ENCODE results near the gene SLC35G1.

Gene SLC35G1

DNA sequence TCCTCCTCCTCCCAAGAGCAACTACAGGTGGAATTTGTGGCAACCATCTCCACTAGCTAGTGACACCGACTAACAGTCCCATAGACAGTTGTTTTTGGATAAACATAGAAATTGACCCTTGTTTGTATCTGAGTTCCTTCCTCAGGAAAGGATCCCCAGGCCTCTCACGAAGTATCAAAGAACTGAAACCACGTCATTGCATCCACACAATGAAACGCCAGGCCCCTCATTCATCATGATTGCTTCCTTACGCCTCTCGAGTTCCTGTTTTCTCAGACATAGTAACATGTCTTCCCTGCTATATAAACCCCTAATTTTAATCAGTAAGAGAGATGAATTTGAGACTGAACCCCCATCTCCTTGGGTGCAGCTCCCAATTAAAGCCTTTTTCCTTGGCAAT, 18.1 kb downstream of the SLC35G1 start:
- FAIRE-seq (no peak), DNase-seq (ENCODE audit: insufficient read length, low spot score) (no peak)
- no peak for TF ChIP-seq POLR2A (IDR thresholded peaks at IDR 0.05; ENCODE audit: low read depth, low read length)

DNA sequence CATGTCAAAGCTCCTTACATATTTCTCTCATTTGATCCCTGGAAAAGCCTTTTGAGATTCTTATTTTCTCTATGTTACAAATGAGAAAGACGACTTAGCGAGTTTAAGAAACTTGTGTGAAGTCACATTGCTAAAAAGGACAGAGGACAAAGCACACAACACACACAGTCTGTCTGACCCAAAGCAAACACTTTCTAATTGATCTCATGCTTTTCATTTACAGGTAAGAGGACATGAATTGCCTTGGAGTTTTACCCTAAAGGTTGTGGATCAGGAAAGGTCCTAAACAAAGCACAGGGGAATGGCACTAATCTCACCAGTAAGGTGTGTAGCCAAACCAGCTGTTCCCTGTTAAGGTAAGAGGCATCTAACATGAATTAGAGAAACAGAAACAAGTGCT, 18.7 kb downstream of the SLC35G1 start:
- FAIRE-seq (no peak), DNase-seq (ENCODE audit: insufficient read length, low spot score) (no peak)
- no peak for TF ChIP-seq POLR2A (IDR thresholded peaks at IDR 0.05; ENCODE audit: low read depth, low read length)

DNA sequence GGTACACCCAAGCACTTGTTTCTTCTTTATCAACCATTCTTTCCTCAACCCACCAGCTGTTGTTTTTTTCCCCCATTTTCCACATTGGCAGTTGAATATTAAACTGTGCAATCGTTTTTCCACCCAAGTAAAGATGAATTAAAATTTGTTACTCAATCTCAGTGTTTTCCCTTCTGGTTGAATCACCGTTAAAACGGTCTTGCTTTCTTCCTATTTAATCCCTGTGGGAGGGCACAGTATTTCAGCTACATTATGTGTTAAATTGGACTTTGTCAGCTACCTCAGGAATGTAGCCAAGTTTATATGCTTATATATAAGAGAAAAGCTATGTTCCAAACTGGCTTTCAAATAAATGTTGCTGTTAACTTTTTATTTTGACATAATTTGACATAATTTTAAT, 19.9 kb downstream of the SLC35G1 start:
- DNase-seq (ENCODE audit: insufficient read length, low spot score) (no peak), FAIRE-seq (no peak)
- no peak for TF ChIP-seq POLR2A (IDR thresholded peaks at IDR 0.05; ENCODE audit: low read depth, low read length)

DNA sequence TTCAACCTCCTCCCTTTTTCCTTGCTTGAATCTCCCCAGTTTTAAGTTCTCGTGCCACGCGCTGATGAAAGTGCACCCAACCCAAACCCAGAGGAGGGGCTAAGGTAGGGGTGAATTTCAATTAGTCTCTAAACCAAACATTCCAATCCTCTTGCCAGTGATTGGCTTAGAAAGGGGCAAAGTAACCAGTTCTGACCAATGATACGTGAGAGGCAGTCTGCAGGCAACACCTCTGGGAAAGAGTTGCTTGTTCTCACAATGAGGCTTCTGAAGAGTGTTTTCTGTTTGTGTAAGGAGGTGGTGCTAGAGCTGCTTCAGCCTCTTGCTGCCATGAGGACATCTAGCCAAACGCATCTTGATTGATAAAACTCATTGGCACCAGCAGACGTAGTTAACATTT, 21.8 kb downstream of the SLC35G1 start:
- FAIRE-seq: peak; percentile 48

DNA sequence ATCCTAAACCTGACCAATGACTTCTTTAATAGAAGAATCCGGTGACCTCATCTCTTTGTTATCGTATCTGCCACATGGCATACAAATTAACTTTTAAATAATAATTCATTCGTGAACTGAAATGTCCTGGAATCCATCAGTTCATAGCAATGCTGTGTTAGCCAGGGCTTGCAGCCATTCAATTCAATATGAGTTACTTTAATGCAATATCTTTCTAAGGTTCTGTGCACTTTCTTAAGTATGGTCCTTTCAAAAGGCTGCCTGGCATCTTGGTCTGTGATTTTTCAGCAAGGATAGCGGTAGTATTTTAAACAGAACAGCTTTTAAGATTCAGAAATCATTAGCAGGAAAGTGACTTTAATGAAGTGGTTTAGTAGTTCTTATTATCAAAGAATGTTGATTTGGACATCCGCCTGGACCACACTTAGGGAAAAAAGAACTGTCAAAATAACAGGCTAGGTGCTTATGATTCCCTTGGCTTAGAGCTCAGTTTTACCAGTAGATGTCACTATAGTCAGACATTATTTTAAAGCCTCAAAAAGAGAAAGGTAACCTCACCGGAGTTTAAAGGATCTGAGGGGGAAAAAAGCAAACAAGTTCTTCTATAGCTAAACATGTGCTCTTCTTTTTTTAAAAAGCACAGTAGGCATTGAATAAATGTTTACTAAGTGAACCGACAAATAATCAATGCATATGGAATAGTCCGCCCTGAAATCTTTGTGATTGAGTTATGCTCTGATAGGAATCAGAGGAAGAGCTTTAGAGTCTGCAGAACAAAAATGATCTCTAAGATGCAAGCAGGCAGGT, 22.7 kb downstream of the SLC35G1 start:
- TF ChIP-seq POLR2A (IDR thresholded peaks at IDR 0.05; ENCODE audit: low read depth, low read length): no peak
- FAIRE-seq (peak; percentile 93), DNase-seq (ENCODE audit: insufficient read length, low spot score) (no peak)

More for the DNA sequence above, 21.8 kb downstream of the SLC35G1 start:
- TF ChIP-seq POLR2A (IDR thresholded peaks at IDR 0.05; ENCODE audit: low read depth, low read length): no peak
- DNase-seq (ENCODE audit: insufficient read length, low spot score): no peak

DNA sequence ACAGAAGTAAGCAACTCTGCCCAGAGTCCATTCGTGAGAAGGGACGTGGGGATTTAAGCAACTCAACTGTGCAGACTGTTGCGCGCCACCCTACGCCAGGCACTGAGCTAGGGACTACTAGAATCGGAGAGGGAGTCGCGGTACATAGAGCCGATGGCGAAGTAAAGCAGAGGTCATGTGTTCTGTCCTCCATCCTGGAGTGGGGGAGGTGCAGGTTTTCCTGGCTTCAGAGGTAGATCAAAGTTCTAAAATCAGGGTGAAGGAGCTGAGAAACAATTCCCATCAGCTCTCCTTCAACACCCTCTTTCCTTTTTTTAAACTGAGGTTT, 23.2 kb downstream of the SLC35G1 start:
- no peak for TF ChIP-seq POLR2A (IDR thresholded peaks at IDR 0.05; ENCODE audit: low read depth, low read length)
- no peak for FAIRE-seq
- no peak for DNase-seq (ENCODE audit: insufficient read length, low spot score)

DNA sequence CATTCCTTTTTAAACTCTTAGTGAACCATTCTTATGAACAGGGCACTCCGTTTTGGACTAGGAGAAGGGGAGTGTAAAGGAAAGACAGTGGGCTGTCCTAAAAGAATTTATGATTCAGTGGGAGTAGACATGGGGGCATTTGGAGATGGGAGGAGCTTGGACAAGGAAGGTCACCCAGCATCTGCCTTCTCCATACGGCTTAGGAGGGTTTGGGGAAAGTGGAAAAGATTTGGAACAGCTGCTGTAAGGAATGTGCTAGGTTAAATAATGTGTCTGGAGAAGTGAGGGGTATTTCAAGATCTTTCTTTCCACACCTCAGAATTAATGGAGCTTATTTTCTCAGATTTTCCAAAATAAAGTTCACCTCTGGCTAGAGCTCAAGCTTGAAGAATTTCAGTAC, 24.0 kb downstream of the SLC35G1 start:
- TF ChIP-seq POLR2A (IDR thresholded peaks at IDR 0.05; ENCODE audit: low read depth, low read length): no peak
- no peak for DNase-seq (ENCODE audit: insufficient read length, low spot score)
- peak; percentile 27 for FAIRE-seq

DNA sequence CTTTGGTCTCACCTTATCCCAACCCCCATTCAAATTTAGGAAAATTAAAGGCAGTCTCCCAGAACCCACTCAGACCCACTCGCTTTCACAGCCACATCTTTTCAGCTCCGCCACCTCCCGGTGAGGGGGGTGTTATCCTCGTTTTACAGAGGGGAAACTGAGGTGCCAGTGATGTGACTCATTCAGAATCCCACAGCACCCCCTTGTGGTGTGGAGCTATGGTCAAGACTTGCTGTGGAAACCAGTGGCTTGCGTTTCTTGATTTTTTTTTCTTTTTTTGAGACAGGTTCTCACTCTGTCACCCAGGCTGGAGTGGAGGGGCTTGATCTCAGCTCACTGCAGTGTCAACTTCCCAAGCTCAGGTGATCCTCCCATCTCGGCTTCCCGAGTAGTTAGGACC, 27.6 kb downstream of the SLC35G1 start:
- DNase-seq (ENCODE audit: insufficient read length, low spot score) (no peak), FAIRE-seq (no peak)
- TF ChIP-seq POLR2A (IDR thresholded peaks at IDR 0.05; ENCODE audit: low read depth, low read length): no peak

DNA sequence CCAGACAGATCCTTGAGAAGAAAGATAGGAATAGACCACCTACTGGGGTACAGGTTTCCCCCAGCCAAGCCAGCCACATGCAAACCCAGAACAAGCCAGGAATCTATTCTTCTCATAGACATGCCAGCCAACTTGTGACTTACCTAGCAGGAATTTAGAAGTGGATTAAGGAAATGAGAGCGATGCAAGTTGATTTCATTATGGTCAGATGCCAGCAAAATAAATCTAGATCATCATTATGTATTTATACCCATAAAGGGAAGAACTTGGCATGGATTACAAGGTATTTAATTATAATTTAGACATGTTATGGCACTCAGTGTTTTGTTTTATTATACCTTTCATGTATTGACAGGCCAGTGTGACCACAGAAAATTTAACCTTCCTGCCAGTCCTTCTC, 32.8 kb downstream of the SLC35G1 start:
- no peak for TF ChIP-seq POLR2A (IDR thresholded peaks at IDR 0.05; ENCODE audit: low read depth, low read length)
- FAIRE-seq: no peak
- no peak for DNase-seq (ENCODE audit: insufficient read length, low spot score)

DNA sequence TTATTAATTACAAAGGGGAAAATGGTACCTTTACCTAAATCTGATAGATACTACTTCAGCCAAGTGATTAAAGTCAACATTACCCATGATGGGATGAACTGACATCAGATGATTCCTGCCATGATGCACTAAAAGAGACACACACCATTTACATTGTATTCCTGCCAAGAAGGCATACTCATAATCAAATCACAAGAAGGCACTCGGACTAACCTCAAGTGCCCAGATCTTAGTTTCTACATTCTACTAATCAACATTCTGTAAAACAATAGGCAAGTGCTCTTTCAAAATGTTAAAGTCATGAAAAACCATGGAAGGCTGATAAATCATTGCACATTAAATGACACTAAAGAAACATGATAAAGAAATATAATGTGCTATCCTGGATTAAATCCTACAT, 44.4 kb downstream of the SLC35G1 start:
- TF ChIP-seq POLR2A (IDR thresholded peaks at IDR 0.05; ENCODE audit: low read depth, low read length): no peak
- FAIRE-seq: peak; percentile 20

DNA sequence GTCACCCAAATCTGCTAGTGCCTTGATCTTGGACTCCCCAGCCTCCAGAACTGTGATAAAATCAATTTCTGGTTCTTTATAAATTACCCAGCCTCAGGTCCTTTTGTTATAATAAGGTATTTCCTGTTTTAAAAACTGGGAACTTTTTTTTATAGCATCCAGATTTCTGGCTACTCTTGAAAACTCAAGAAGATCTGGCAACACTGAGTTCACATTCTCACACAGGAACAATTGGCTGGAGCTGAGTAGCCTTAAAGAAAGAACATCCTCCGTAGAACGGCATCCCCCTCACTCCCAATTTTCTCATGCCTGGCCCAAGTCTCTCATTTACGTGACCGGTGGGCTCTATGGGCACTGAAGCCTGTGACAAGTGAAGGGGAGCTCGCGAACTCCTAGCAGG, 47.1 kb downstream of the SLC35G1 start:
- no peak for TF ChIP-seq POLR2A (IDR thresholded peaks at IDR 0.05; ENCODE audit: low read depth, low read length)
- FAIRE-seq (no peak), DNase-seq (ENCODE audit: insufficient read length, low spot score) (no peak)

More for the DNA sequence above, 44.4 kb downstream of the SLC35G1 start:
- no peak for DNase-seq (ENCODE audit: insufficient read length, low spot score)

DNA sequence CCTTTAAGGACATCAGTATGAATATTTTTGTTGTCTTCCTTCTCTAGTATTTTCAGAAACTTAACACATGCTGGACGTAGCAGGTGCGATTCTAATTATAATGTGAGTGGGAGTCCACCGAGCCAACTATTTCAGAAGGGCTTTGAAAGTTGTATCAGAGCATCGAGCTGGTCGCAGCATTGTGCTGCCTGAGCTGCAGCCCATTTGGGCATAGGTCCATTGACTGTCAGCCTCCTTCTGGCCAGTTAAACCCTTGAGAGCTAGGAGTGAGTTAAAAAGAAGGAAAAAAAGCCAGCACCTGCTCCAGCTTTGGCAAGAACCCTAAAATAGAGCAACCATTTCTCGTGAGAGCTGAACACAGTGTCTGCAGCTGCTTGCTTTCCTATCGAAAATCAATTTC, 47.8 kb downstream of the SLC35G1 start:
- FAIRE-seq: no peak
- TF ChIP-seq POLR2A (IDR thresholded peaks at IDR 0.05; ENCODE audit: low read depth, low read length): no peak
- DNase-seq (ENCODE audit: insufficient read length, low spot score): no peak

DNA sequence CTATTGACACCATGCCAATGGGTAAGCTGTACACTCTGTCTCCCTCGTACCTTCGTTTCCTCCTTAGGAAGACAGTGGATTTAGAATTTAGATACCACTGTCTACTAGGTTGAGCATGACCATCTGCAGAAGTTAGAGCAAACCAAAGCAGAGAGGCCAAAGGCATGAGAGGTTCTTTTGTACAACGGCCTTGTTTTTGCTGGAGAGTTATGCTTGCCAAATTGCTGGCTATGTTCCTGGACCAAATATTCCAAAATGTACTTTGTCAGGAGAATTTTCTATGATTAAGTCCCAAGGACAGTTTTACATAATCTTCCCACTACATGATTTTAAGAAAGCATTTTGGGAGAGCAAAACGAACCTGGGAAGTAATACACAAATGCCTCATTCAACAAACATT, 52.0 kb downstream of the SLC35G1 start:
- TF ChIP-seq POLR2A (IDR thresholded peaks at IDR 0.05; ENCODE audit: low read depth, low read length): no peak
- peak; percentile 53 for FAIRE-seq
- DNase-seq (ENCODE audit: insufficient read length, low spot score): no peak

DNA sequence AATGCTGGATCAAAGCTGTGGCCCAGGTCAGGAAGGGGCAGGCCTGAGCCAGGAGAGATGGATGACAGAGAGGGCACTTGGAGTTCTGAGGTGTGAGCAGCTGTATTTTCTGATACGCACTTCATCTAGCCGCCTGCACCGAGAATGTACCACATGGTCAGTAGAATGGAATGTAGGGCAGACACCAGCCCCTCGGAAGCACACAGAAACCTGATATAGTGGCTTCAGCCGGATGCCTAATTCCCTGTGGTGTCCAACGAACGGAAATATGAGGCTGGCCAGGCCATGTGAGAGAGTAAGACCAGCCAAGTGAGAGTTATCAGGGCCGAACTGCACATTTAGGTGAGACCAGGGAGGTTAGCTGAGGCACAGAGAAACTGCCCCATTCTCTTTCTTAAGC, 53.3 kb downstream of the SLC35G1 start:
- peak; percentile 95 for FAIRE-seq
- TF ChIP-seq POLR2A (IDR thresholded peaks at IDR 0.05; ENCODE audit: low read depth, low read length): no peak
- DNase-seq (ENCODE audit: insufficient read length, low spot score): peak; percentile 34

DNA sequence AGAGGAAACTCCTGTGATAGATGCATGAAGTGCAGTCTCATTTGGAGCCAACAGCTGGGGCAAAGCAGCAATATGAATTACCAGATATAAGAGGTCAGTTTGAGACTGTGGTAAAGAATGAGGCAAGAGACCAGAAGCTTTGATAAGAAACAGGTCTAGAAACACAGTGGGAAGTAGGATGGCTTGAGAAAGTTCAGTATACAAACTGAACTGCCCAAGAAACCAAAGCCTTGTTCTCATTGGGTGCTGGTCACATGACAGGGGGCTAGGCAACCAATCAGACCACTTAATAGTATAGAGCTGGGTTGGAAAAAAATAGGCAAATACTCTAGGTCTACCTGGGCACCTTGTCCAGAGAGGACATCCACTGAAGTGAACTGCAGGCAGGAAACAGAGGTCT, 53.7 kb downstream of the SLC35G1 start:
- FAIRE-seq: no peak
- no peak for DNase-seq (ENCODE audit: insufficient read length, low spot score)
- TF ChIP-seq POLR2A (IDR thresholded peaks at IDR 0.05; ENCODE audit: low read depth, low read length): no peak

DNA sequence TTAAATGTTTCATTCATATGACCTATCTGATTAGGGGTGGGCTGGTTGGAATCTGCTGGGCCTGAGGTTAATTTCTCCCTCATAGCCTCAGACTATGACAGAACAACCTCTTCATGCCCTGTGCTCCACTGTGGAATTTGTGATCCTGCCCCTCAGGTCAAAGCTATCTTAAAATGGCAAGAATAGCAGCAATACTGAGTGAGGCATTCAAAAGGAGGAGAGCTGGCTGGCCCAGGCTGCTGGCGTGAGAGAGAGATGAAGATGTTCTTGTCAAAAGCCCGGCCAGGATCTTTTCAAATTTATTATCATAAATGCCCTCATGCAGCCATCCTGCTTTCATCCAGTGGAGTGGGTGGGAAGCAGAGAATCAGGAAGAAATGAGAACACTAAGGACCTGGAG, 58.1 kb downstream of the SLC35G1 start:
- DNase-seq (ENCODE audit: insufficient read length, low spot score): no peak
- FAIRE-seq: no peak
- no peak for TF ChIP-seq POLR2A (IDR thresholded peaks at IDR 0.05; ENCODE audit: low read depth, low read length)

All from H54 (cell line).